Measurements from ENCODE around the gene SP1. TPM values are rescaled to one million over a fixed set of nuclear protein-coding genes. Genes with fewer than 3 reads are reported as not detected.
"Not testable (repeated sequence)": the region's sequence is repeated elsewhere in the genome, so short reads cannot be mapped to it uniquely, and the experiment has no call there.

Gene SP1
- total RNA-seq = 100 to 1,000 TPM in 3 of 4 donors, 10 to 100 TPM in 1; 82.5 to 122 (median 111) TPM

DNA sequence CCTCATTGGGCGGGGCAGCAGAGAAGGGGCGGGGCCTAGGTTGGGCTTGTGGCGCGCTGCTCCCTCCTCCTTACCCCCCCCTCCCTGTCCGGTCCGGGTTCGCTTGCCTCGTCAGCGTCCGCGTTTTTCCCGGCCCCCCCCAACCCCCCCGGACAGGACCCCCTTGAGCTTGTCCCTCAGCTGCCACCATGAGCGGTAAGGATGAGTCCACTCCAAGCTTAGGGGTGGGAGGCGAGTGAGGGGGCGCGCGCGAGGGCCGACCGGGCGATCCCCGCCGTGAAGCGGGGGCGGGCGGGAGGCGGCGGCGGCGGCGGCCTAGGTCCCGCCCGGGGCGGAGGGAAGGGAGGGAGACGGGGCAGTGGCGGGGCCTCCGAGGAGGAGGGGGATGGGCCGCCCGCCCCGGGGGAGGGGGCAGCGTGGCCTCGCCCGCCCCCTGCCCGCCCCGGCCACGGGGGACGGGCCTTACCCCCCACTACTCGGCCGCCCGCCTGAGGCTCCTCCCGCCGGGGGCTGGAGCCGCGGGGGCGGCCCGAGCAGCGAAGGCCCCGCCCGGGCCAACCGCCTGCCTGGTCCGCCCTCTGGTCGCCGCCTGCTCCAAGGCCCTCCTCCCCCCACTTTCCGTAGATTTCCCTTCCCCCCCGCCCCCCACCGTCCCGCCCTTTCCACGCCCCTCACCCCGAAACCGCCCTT is at the start of gene SP1:
Gene SP1, plus strand, starts transcription at position 73 of the 690 bp plus-strand sequence. Its CDS starts 116 bp downstream, at position 189.
- H3K4me1 ChIP-seq = peaks cover 55% of the 10 kb centered on the region
- H3K27me3 ChIP-seq = no peaks in the 10 kb centered on the region
- H3K36me3 ChIP-seq = peaks cover 34% of the 10 kb centered on the region
- no peaks in the 10 kb centered on the region for H3K9me3 ChIP-seq
- H3K27ac ChIP-seq = peak within 1 kb of the TSS; percentile 100
- under 1% methylated on average over 22 of the region's 71 CpGs for whole genome bisulfite sequencing
- DNase-seq (ENCODE audit: low spot score in 2 of 2) = peak; percentile 93 to 96
- TF ChIP-seq POLR2AphosphoS5 (IDR thresholded peaks at IDR 0.05) (no peak), POLR2A (IDR thresholded peaks at IDR 0.05) (peak in 1 of 2 donors; percentile 50)
- peak within 1 kb of the TSS; percentile 77 for H3K4me3 ChIP-seq

DNA sequence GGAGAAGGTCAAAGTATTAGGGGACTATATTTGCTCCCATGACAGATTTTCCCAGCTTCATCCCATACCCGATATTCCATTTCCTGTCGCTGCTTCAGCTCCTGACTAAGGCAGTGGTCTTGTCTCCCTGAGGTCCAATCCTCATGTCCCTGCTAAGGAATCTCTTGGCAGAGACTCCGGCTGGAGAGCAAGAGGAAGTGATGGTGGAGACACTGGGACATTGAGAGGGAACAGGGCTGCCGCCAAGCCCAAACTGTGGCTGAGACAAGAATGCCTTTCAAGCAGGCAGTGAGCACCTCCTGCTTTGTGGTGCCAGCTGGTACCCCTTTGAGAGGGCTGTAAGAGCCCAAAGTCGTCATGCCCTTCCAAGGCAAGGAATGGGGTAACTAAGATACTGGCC is 49.3 kb upstream of the SP1 start:
- H3K27ac ChIP-seq = no peak overlapping the region
- H3K27me3 ChIP-seq = peaks cover 16% of the 10 kb centered on the region
- peaks cover 7% of the 10 kb centered on the region for H3K4me1 ChIP-seq
- DNase-seq (ENCODE audit: low spot score in 2 of 2) = no peak
- H3K36me3 ChIP-seq = no peaks in the 10 kb centered on the region
- no peak overlapping the region for H3K4me3 ChIP-seq
- no peaks in the 10 kb centered on the region for H3K9me3 ChIP-seq
- no peak for TF ChIP-seq POLR2AphosphoS5 (IDR thresholded peaks at IDR 0.05)
- TF ChIP-seq EP300 (IDR thresholded peaks at IDR 0.05) = no peak
- TF ChIP-seq POLR2A (IDR thresholded peaks at IDR 0.05) = no peak
- TF ChIP-seq, protein P1, sequence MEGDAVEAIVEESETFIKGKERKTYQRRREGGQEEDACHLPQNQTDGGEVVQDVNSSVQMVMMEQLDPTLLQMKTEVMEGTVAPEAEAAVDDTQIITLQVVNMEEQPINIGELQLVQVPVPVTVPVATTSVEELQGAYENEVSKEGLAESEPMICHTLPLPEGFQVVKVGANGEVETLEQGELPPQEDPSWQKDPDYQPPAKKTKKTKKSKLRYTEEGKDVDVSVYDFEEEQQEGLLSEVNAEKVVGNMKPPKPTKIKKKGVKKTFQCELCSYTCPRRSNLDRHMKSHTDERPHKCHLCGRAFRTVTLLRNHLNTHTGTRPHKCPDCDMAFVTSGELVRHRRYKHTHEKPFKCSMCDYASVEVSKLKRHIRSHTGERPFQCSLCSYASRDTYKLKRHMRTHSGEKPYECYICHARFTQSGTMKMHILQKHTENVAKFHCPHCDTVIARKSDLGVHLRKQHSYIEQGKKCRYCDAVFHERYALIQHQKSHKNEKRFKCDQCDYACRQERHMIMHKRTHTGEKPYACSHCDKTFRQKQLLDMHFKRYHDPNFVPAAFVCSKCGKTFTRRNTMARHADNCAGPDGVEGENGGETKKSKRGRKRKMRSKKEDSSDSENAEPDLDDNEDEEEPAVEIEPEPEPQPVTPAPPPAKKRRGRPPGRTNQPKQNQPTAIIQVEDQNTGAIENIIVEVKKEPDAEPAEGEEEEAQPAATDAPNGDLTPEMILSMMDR (IDR thresholded peaks at IDR 0.05) = no peak
- WGBS = 76% methylated on average over 5 of the region's 5 CpGs

DNA sequence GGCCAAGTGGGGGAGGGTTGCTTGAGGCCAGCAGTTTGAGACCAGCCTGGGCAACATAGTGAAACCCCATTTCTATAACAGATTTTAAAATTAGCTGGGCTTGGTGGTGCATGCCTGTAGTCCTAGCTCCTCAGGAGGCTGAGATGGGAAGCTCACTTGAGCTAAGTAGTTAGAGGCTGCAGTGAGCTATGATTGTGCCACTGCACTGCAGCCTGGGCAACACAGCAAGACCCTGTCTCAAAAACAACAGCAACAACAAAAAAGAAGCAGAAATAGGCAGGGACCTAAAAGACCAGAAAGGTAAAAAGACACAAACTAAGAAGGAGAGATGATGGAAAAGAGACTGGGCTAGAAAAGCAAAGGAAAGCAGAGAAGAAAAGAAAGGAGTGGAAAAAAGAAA is 47.6 kb upstream of the SP1 start:
- H3K27me3 ChIP-seq = peaks cover 33% of the 10 kb centered on the region
- H3K36me3 ChIP-seq; H3K4me1 ChIP-seq; H3K4me3 ChIP-seq; DNase-seq (ENCODE audit: low spot score in 2 of 2); H3K9me3 ChIP-seq; H3K27ac ChIP-seq: not testable (repeated sequence)

DNA sequence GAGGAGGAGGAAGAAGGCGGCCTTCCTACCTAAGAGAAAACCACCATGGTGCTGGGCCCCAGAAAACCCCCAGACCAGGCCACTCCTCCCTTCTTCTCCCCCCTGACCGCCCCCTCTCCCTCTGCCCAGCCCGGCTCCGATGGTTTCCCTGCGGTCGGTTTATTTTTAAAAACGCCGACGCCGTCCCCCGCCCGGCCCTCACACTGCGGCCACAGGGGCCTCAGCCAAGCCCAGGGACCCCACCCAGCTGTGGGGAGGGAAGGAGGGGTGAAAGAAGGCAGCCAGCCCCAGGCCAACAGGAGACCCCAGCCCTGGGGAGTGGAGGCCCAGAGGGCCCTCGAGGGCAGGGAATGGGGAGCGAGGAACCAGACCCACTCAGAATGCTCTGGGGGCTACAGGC is 47.2 kb upstream of the SP1 start:
- H3K27me3 ChIP-seq = peaks cover 35% of the 10 kb centered on the region
- no peaks in the 10 kb centered on the region for H3K4me1 ChIP-seq
- H3K36me3 ChIP-seq = no peaks in the 10 kb centered on the region
- no peak overlapping the region for H3K27ac ChIP-seq
- H3K4me3 ChIP-seq = no peak overlapping the region
- DNase-seq (ENCODE audit: low spot score in 2 of 2) = no peak
- WGBS = 56% methylated on average over 15 of the region's 15 CpGs
- no peaks in the 10 kb centered on the region for H3K9me3 ChIP-seq
- TF ChIP-seq EP300 (IDR thresholded peaks at IDR 0.05) (no peak), POLR2AphosphoS5 (IDR thresholded peaks at IDR 0.05) (no peak), POLR2A (IDR thresholded peaks at IDR 0.05) (no peak)
- TF ChIP-seq, protein P1 (IDR thresholded peaks at IDR 0.05) = no peak

DNA sequence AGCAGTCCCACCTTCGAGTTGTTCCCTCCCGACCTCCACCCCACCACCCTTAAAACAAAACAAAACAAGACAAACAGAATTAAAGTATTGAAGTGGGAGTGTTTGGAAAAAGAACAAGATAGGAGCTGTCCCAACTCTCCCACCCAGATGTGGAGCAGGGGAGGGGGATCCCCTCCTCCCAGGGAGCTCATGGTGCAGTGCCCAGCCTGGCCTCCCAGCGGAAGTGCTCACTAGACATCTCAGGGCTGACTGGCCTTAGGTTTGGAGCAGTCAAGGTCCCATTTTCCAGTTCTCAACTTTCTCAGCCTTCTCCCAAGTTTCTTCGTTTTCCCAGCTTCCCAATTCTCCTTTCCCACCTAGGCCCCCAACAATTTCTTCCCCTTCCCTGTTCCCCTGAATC is 46.7 kb upstream of the SP1 start:
- Histone ChIP-seq H3K27me3 (peaks cover 39% of the 10 kb centered on the region), H3K36me3 (no peaks in the 10 kb centered on the region), H3K9me3 (no peaks in the 10 kb centered on the region), H3K4me1 (no peaks in the 10 kb centered on the region), H3K4me3 (no peak overlapping the region), H3K27ac (no peak overlapping the region)
- TF ChIP-seq POLR2A (IDR thresholded peaks at IDR 0.05) (no peak), EP300 (IDR thresholded peaks at IDR 0.05) (no peak), POLR2AphosphoS5 (IDR thresholded peaks at IDR 0.05) (no peak)
- TF ChIP-seq, protein P1 (IDR thresholded peaks at IDR 0.05) = no peak
- 88% methylated on average over 4 of the region's 4 CpGs for WGBS
- no peak for DNase-seq (ENCODE audit: low spot score in 2 of 2)

DNA sequence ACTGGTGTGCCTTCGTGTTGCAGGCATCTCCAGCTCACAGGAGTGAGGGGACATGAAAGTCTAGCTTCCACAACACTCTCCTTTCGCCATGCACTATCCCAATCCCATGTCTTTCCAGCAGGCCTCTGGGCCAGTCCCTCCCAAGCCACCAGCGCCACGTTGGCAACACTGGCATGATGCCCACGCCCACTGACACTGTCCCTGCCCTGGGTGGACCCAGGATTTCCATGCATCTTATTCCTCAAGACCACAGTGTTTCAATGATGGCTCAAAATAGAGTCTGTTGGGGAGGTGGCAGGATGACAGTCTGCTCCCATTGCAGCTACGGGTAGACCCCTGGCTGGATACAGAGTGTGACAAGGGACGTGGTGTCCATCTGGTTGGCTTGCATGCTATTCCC is 46.1 kb upstream of the SP1 start:
- 72% methylated on average over 7 of the region's 7 CpGs for WGBS
- TF ChIP-seq EP300 (IDR thresholded peaks at IDR 0.05) (no peak), POLR2AphosphoS5 (IDR thresholded peaks at IDR 0.05) (no peak)
- H3K27ac ChIP-seq = no peak overlapping the region
- no peak overlapping the region for H3K4me3 ChIP-seq
- H3K36me3 ChIP-seq = no peaks in the 10 kb centered on the region
- H3K9me3 ChIP-seq = no peaks in the 10 kb centered on the region
- H3K4me1 ChIP-seq = no peaks in the 10 kb centered on the region
- peaks cover 45% of the 10 kb centered on the region for H3K27me3 ChIP-seq
- no peak for DNase-seq (ENCODE audit: low spot score in 2 of 2)

DNA sequence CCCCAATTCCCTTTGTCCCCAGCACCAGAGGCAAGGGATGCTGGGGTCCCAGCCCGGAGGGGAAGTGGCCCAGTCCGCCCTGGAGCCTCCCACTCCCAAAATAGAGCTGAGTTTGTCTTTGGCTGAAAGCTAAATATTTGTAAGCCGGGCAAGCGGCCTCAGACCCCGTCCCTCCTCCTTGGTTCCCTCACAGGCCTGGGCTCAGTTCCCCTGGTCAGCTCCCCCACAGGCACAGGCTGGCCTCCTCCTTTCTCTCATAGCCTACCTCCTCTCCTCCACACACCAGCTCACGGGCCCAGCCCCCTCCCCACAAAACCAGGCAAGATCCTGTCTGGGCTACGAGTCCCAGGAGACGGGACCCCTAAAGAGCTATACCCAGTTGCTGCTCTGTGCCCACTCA is 45.2 kb upstream of the SP1 start:
- Histone ChIP-seq H3K27me3 (peaks cover 50% of the 10 kb centered on the region), H3K9me3 (no peaks in the 10 kb centered on the region), H3K36me3 (no peaks in the 10 kb centered on the region), H3K4me1 (no peaks in the 10 kb centered on the region), H3K4me3 (no peak overlapping the region), H3K27ac (no peak overlapping the region)
- 95% methylated on average over 8 of the region's 8 CpGs for WGBS
- DNase-seq (ENCODE audit: low spot score in 2 of 2) = no peak
- no peak for TF ChIP-seq POLR2AphosphoS5 (IDR thresholded peaks at IDR 0.05)
- TF ChIP-seq, protein P1 (IDR thresholded peaks at IDR 0.05) = no peak
- no peak for TF ChIP-seq EP300 (IDR thresholded peaks at IDR 0.05)
- TF ChIP-seq POLR2A (IDR thresholded peaks at IDR 0.05) = no peak

Data from suprapubic skin (tissue), 4 donors.